Esophagus squamous epithelium (tissue), 4 donors: ENCODE measurements around the gene GFRA1.

Experiments
- CTCF ChIP-seq, 6 experiments: fragments of 450-650 bp in 4 of 6; fragments of 200-600 bp in 2 of 6; sonication (generic) in 2 of 6; IDR thresholded peaks; one replicate each; pipeline ENCODE4 v1.5.1; 2016 to 2019; ENCODE audit warnings: antibody characterized with exemption in 6 of 6, mild to moderate bottlenecking in 4 of 6, moderate library complexity in 4 of 6
- POLR2A ChIP-seq, 4 donors: fragments of 450-650 bp; IDR thresholded peaks; one replicate each; pipeline ENCODE4 v1.6.1; 2017; ENCODE audit warnings: antibody characterized with exemption in 4 of 4, mild to moderate bottlenecking in 4 of 4, moderate library complexity in 3 of 4

DNA sequence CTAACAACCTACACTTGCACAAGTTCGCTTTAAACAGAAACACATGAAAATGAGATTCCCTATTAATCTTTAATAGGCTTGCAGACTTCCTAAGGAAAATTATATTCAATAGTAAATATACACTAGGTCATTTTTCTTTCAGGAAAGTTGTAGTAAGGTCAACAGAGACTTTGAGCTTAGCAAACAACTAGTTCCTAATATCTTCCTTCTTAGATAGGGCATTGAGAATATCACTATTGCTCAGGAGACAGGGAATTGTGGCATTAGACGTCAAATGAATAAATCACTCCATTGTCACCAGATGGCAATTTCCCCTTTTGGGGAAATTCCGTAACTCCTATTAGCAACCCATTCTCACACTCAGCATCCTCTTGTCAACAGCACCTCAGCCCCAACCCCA lies 164.9 kb downstream of the GFRA1 start:
- no peak for TF ChIP-seq CTCF (IDR thresholded peaks at IDR 0.05)
- no peak for TF ChIP-seq POLR2A (IDR thresholded peaks at IDR 0.05)
